HS-27A (cell line): ENCODE data around the gene SLC15A1.

ENCODE experiments used
- DNase-seq: peaks from one replicate; pipeline ENCODE4 v3.0.0-alpha.2; 2012; ENCODE audit warnings: low read depth, missing footprints

The SLC15A1 gene

GRCh38 chr13:98693756-98694155, 58.7 kb downstream of the SLC15A1 start:
- no peak for DNase-seq

GRCh38 chr13:98691360-98691759, 61.1 kb downstream of the SLC15A1 start:
- no peak for DNase-seq

- DNase-seq: no peak
These were observed 62.0 kb downstream of the SLC15A1 start for GRCh38 chr13:98690348-98691022.

GRCh38 chr13:98689347-98689968, 63.0 kb downstream of the SLC15A1 start:
- no peak for DNase-seq

GRCh38 chr13:98688373-98688772, 64.1 kb downstream of the SLC15A1 start:
- no peak for DNase-seq

- no peak for DNase-seq
These were observed 65.2 kb downstream of the SLC15A1 start for GRCh38 chr13:98687319-98687718.

GRCh38 chr13:98686270-98686669, 66.2 kb downstream of the SLC15A1 start:
- DNase-seq: no peak

- no peak for DNase-seq
These were observed 67.3 kb downstream of the SLC15A1 start for GRCh38 chr13:98685146-98685545.

- no peak for DNase-seq
These were observed 71.4 kb downstream of the SLC15A1 start for GRCh38 chr13:98681049-98681448.

DNA sequence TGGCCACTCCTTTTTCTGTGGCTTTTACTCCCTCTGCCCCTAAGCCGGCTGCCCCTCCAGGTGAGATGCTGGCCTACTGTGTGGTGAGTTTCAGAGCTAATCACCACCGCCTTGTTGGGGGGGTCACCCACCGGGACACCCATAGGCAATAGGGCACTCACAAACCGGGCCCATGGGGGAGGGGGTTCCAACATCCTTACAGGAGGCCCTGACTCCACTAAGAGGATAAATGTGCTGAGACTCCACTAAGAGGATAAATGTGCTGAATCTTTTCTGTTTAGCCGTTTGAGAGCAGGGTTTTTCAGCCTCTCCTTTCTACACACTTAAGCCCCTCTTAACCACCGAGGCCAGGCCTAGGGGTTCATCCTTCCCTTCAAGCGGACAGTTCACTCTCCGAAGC, 73.7 kb downstream of the SLC15A1 start:
- DNase-seq: no peak

- no peak for DNase-seq
These were observed 75.1 kb downstream of the SLC15A1 start for GRCh38 chr13:98677398-98677797.

GRCh38 chr13:98676239-98676638, 76.2 kb downstream of the SLC15A1 start:
- DNase-seq: no peak

GRCh38 chr13:98675837-98676236, 76.6 kb downstream of the SLC15A1 start:
- DNase-seq: no peak

DNA sequence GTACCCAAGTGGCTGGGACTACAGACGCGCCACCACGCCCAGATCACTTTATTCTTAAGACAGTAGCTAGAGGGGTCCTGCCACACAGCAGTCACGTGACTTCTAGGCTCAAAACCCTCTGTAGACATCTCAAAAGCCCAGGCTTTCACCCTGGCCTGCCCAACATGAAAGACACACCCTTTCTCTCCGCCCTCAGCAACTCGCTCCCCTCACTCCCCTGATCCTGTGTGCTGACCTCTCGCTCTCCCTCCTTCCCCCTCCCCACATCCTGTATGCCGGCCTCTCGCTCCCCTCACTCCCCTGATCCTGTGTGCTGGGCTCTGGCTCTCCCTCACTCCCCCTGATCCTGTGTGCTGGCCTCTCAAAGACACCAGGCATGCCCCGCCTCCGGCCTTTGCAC, 77.4 kb downstream of the SLC15A1 start:
- no peak for DNase-seq

GRCh38 chr13:98672947-98673613, 79.4 kb downstream of the SLC15A1 start:
- no peak for DNase-seq

DNA sequence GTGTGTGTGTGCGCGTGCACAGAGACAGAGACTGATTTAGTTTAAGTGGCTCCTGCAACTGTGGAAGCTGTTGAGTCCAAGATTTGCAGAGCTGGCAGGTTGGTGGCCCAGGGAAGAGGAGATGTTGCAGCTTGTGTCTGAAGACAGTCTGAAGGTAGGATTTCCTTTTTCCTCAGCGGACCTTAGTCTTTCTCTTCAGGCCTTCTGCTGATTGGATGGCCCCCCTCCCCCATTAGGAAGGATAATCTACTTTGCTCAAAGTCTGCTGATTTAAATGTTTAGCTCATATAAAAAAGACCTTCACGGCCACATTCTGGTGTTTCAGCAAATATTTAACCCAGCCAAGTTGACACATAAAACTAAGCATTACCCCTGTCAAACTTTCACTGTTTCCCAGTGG, 84.3 kb downstream of the SLC15A1 start:
- DNase-seq: no peak

DNA sequence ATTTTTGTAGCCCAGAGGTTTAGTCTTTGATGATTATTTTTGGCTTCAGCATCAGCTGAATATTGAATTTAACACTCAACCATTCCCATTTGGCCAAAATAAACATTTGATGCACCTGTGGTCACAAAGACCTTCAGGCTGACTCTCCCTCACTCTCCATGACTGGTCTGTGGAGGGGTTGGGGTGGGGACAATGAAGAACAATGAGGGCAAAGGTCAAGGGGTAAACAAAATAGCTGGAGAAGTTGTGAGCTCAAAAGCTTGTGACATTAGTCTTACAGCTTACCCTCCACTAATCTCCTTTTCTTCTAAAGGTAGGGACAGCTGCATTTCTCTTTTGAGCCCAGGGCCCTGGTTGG, 86.9 kb downstream of the SLC15A1 start:
- DNase-seq: no peak

DNA sequence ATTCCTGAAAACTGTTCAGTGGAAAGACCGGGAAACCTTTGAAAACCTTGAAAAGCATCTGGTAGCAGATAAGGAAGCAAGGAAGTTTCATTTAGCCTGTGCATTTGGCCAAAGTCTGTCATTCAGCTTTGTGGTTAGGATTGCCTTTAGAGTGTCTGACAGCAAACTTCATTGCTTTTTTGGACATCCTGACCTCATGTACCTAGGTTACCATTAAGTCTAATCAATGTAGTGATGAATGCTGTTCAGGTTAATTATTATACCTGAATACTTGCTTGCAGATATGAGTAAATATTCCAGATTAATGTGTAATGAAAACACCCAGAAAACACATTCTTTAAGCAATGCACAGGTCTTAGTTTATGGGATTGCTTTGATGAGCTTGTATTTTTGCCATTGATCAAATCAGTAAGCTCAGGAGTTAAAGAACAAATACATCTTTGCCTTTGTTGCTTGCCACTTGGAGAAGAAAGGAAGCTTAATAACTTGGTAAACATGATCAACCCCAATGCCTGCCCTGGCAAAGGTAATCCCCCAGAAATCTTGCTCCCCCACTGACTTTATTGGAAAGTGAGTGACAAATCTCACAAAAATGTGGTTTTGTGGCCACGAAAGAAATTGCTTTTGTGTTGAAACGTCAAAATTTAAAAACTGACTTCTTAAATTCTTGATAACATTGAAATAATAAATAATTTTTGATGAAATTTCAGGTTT, 87.4 kb downstream of the SLC15A1 start:
- no peak for DNase-seq

- no peak for DNase-seq
These were observed 88.0 kb downstream of the SLC15A1 start for GRCh38 chr13:98664510-98664909.

GRCh38 chr13:98664047-98664446, 88.4 kb downstream of the SLC15A1 start:
- DNase-seq: no peak

DNA sequence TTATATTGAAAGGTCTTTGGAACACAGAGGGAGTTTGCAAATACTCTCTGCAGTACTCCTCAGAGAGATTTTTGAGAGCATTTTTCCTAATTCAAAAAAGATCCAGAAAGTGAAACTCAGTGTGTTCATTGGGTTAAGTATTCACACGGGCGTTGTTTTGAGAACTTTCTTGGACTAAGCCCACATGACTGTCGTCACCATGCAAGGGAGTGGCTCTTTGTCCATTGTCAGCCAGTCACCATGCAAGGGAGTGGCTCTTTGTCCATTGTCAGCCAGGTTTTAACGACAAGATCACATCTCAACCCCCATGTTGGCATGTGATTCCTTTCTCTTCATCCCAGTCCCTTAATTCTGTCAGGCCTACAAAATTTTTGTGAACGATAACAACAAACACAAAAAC, 94.3 kb downstream of the SLC15A1 start:
- no peak for DNase-seq

- DNase-seq: no peak
These were observed 94.9 kb downstream of the SLC15A1 start for GRCh38 chr13:98657506-98658085.

DNA sequence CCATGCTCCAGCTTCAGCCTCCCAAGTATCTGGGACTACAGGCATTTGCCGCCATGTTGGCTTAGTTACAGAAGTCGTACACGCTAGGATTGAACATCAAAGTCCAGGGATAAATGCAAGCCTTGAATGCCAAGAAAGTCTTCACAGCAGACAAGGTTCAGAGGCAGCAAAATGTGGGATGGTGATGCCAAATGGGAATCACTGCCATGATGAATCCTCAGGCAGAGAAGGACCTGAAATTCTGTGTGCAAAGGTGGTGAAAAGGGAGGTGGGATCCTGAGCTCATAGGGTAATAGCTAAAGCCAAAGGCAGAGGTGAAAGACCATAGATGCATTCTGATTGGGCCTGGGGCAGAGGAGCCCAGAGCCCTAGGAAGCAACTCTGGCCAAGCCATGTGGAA, 96.2 kb downstream of the SLC15A1 start:
- no peak for DNase-seq
